Panc1 (cell line): Measurements from ENCODE around the gene NOL7. TPM values are rescaled to one million over a fixed set of nuclear protein-coding genes. Genes with fewer than 3 reads are reported as not detected.

Experiments used
- ATAC-seq: fragments of 200-7000 bp; cut with Tn5 transposase; 2 replicates; pipeline ENCODE4 v1.9.1; 2020; ENCODE audit warnings: mild to moderate bottlenecking, moderate library complexity
- BruUV-seq: library from RNA; stranded (reverse); fragments of 400-500 nt; replicated peaks from 2 replicates; lab custom pipeline; 2021; lab: Mats Ljungman, UMichigan
- CTCF ChIA-PET: fragments of 300-600 bp; sonication (Branson Sonifier 250); formaldehyde crosslinking; loops from one replicate; lab custom pipeline; 2022; ENCODE audit warnings: antibody characterized with exemption; lab: Charles Lee
- POLR2A ChIA-PET: fragments of 300-600 bp; sonication (Branson Sonifier 250); formaldehyde crosslinking; loops from one replicate; lab custom pipeline; 2022; ENCODE audit warnings: antibody characterized with exemption; lab: Charles Lee
- DNase-seq: peaks from one replicate; pipeline ENCODE4 v3.0.0-alpha.2; 2010; ENCODE audit warnings: low read depth, low spot score
- H3K27ac ChIP-seq: 2 replicates; pipeline ENCODE4 v1.5.1; 2011; ENCODE audit warnings: mild to moderate bottlenecking, low read length, inconsistent platforms
- H3K27me3 ChIP-seq: fragments of 200-500 bp; sonication (Bioruptor generic); 2 replicates; pipeline ENCODE4 v1.6.0; 2014; ENCODE audit warnings: low read length, inconsistent platforms; ENCODE audit not compliant: control insufficient read depth, insufficient read depth
- H3K36me3 ChIP-seq: fragments of 200-500 bp; sonication (Bioruptor generic); 2 replicates; pipeline ENCODE4 v1.5.1; 2014; ENCODE audit warnings: inconsistent platforms, mild to moderate bottlenecking, low read length, moderate library complexity; ENCODE audit not compliant: control insufficient read depth, insufficient read depth
- H3K4me1 ChIP-seq: 2 replicates; pipeline ENCODE4 v1.5.1; 2011; ENCODE audit warnings: inconsistent platforms, mild to moderate bottlenecking, low read length, moderate library complexity; ENCODE audit not compliant: control insufficient read depth, insufficient read depth
- H3K4me3 ChIP-seq, 2 experiments: 2 replicates each; pipeline ENCODE4 v1.5.1; 2011 to 2012; ENCODE audit warnings: low read depth in 2 of 2, low read length in 2 of 2, mild to moderate bottlenecking in 2 of 2, inconsistent platforms in 1 of 2, moderate library complexity in 1 of 2
- H3K9me3 ChIP-seq: fragments of 200-500 bp; sonication (Bioruptor generic); 2 replicates; pipeline ENCODE4 v1.5.1; 2014; ENCODE audit warnings: low read depth, mild to moderate bottlenecking, inconsistent platforms, low read length, moderate library complexity; ENCODE audit not compliant: control insufficient read depth, insufficient read depth
- POLR2AphosphoS5 ChIP-seq: IDR thresholded peaks from 2 replicates; pipeline ENCODE4 v1.6.1; 2012; ENCODE audit warnings: mild to moderate bottlenecking, low read depth, low read length, moderate library complexity
- REST ChIP-seq, 2 experiments: IDR thresholded peaks; 2 replicates each; pipeline ENCODE4 v1.6.1; 2011 to 2012; ENCODE audit warnings: low read depth in 2 of 2, control low read depth in 1 of 2, low read length in 1 of 2, mild to moderate bottlenecking in 1 of 2, moderate library complexity in 1 of 2; ENCODE audit not compliant: insufficient read depth in 1 of 2
- SIN3A ChIP-seq: IDR thresholded peaks from 2 replicates; pipeline ENCODE4 v1.6.1; 2012; ENCODE audit warnings: low read depth, mild to moderate bottlenecking, low read length, moderate library complexity, borderline replicate concordance; ENCODE audit not compliant: insufficient read depth
- in situ Hi-C: cut with HindIII; loops from 2 replicates; pipeline ENCODE4 v1.10.0; 2016; ENCODE audit warnings: low sequenced_read_pairs, low pct_unique_long_range_greater_than_20kb
- intact Hi-C: fragments of 100-400 bp; cut with micrococcal nuclease; formaldehyde crosslinking; loops from one replicate; pipeline ENCODE4 v1.10.0; 2022; ENCODE audit not compliant: unreplicated experiment
- total RNA-seq: library from RNA; stranded (reverse); gene quantifications from one replicate; pipeline ENCODE4 v1.2.1, GENCODE V29; 2021; ENCODE audit not compliant: unreplicated experiment

NOL7 gene
- total RNA-seq, 1 experiment from 2014 or later, result 74.4 TPM

GRCh38 chr6:13566500-13566899, 48.6 kb upstream of the NOL7 start:
- H3K27me3 ChIP-seq, result peaks cover 3% of the 10 kb centered on the region
- no peaks in the 10 kb centered on the region for H3K36me3 ChIP-seq
- no TSS peak for BruUV-seq
- H3K27ac ChIP-seq, result no peak overlapping the region
- POLR2A ChIA-PET, result no interaction called here
- no peaks in the 10 kb centered on the region for H3K4me1 ChIP-seq
- no peak overlapping the region for H3K4me3 ChIP-seq
- DNase-seq (no peak), ATAC-seq (no peak)
- CTCF ChIA-PET, result no interaction called here
- H3K9me3 ChIP-seq, result no peaks in the 10 kb centered on the region
- no peak for TF ChIP-seq SIN3A
- in situ Hi-C loops (no loop called here), intact Hi-C loops (no loop called here)

- Histone ChIP-seq H3K4me1 (peaks cover 7% of the 10 kb centered on the region; the same call in 1 of the 2 replicates), H3K27ac (no peak overlapping the region), H3K9me3 (no peaks in the 10 kb centered on the region), H3K36me3 (no peaks in the 10 kb centered on the region), H3K4me3 (no peak overlapping the region), H3K27me3 (peaks cover 3% of the 10 kb centered on the region)
- ChIA-PET POLR2A (no interaction called here), CTCF (interaction anchor here (0.5 kb wide), 1 partner anchor 120 kb away, joined by 4 read pairs; no protein-coding TSS in a partner anchor)
- in situ Hi-C loops, result no loop called here
- no TSS peak for BruUV-seq
- no peak for TF ChIP-seq SIN3A
- intact Hi-C loops, result no loop called here
- ATAC-seq, result no peak
- DNase-seq, result no peak
These were observed 46.2 kb upstream of the NOL7 start for GRCh38 chr6:13568970-13569369.

- ChIA-PET POLR2A (no interaction called here), CTCF (no interaction called here)
- intact Hi-C loops, result loop anchor here (10.0 kb wide), 1 partner anchor 237 kb away; no protein-coding TSS in a partner anchor
- H3K4me3 ChIP-seq, result no peak overlapping the region
- ATAC-seq (no peak), DNase-seq (no peak)
- H3K27me3 ChIP-seq, result no peaks in the 10 kb centered on the region; the same call in 1 of the 2 replicates
- in situ Hi-C loops, result no loop called here
- TF ChIP-seq SIN3A, result no peak
- peaks cover 11% of the 10 kb centered on the region; the same call in 1 of the 2 replicates for H3K4me1 ChIP-seq
- no peaks in the 10 kb centered on the region for H3K36me3 ChIP-seq
- no peak overlapping the region for H3K27ac ChIP-seq
- no TSS peak for BruUV-seq
- no peaks in the 10 kb centered on the region for H3K9me3 ChIP-seq
These were observed 42.9 kb upstream of the NOL7 start for GRCh38 chr6:13572240-13572639.

GRCh38 chr6:13572951-13573654, 42.0 kb upstream of the NOL7 start:
- DNase-seq (no peak), ATAC-seq (no peak)
- in situ Hi-C loops, result no loop called here
- Histone ChIP-seq H3K27me3 (no peaks in the 10 kb centered on the region), H3K4me1 (peaks cover 11% of the 10 kb centered on the region; the same call in 1 of the 2 replicates), H3K36me3 (no peaks in the 10 kb centered on the region), H3K9me3 (no peaks in the 10 kb centered on the region), H3K27ac (peak overlapping the region; percentile 88), H3K4me3 (peak overlapping the region; percentile 73 to 88)
- TF ChIP-seq REST (IDR thresholded peaks at IDR 0.05; ENCODE audit: insufficient read depth in 1 of 2, low read depth in 2 of 2, low read length in 1 of 2) (no peak), POLR2AphosphoS5 (peak; percentile 10)
- intact Hi-C loops, result loop anchor here (10.0 kb wide), 1 partner anchor 238 kb away; no protein-coding TSS in a partner anchor
- BruUV-seq, result no TSS peak
- POLR2A ChIA-PET, result interaction anchor here (0.6 kb wide), 1 partner anchor 808 kb away, joined by 3 read pairs; no protein-coding TSS in a partner anchor
- CTCF ChIA-PET, result no interaction called here
